ENCODE data around the gene FAIM2. TPM values are rescaled to one million over a fixed set of nuclear protein-coding genes. Genes with fewer than 3 reads are reported as not detected.

The FAIM2 gene
- total RNA-seq, 1 donor from 2014 or later, result 0.18 TPM

DNA sequence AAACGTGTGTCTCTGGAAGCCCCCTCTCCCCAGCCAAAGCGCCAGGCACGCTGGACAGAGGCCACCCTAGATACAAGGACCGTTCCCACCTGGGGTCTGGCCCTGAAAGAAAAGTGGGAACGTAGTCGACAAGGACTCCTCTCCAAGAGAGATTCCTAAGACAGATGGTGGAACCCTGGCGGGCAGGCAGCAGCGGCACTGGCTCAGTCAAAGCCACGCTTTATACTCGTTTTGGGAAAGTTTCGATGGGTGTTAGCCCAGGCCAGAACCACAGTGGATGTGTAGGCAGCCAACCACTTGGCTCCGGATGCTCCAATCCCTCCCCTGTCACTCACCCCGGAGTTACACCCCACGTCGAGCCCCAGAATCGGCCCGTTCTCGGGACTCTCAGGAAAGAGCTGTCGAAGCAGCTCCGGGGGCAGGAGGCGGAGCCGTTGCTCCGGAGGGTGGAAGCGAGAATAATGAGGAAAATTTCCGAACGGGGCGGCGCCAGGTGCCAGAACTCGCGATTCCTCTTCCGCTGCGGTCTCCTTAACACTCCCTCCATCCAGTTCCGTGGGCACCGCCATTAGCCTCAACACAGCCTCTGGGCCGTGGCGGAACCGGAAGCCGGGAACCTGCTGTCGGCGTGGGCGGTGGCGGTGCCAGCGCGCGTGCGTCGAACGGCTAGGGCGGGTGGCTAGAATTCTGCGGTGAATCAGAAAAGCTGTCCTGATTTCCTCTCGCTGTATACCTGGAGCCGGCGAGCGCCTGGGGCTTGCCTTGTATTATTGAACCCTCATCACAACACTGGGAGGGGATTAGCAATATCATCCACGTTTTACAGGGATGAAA, 61.0 kb downstream of the FAIM2 start, which contains the start of gene BCDIN3D:
BCDIN3D (minus strand) TSS at position 588 of the 834 bp plus-strand sequence; CDS start at position 569, 19 bp downstream.
- no peaks in the 10 kb centered on the region for H3K27me3 ChIP-seq (ENCODE audit: insufficient read depth, low read length)
- H3K4me2 ChIP-seq (ENCODE audit: low read length), result peak within 1 kb of the TSS; percentile 100
- peaks cover 11% of the 10 kb centered on the region for H4K20me1 ChIP-seq (ENCODE audit: insufficient read depth, low read length)
- peak within 1 kb of the TSS; percentile 78 for H3K27ac ChIP-seq (ENCODE audit: low read depth, low read length)
- H3K4me1 Mint-ChIP-seq (ENCODE audit: low read depth, unreplicated experiment), result peaks cover 4% of the 10 kb centered on the region
- peak within 1 kb of the TSS; percentile 89 for H3K4me3 Mint-ChIP-seq (ENCODE audit: unreplicated experiment)
- H3K27ac Mint-ChIP-seq (ENCODE audit: unreplicated experiment), result peak within 1 kb of the TSS; percentile 94
- peak within 1 kb of the TSS; percentile 91 for H2AFZ ChIP-seq (ENCODE audit: low read depth, low read length)
- peaks cover 2% of the 10 kb centered on the region for H3K36me3 Mint-ChIP-seq (ENCODE audit: low read depth, unreplicated experiment)
- FAIRE-seq, result no peak
- peak within 1 kb of the TSS; percentile 90 for H3K9ac ChIP-seq (ENCODE audit: low read length)
- no peaks in the 10 kb centered on the region for H3K27me3 Mint-ChIP-seq (ENCODE audit: low read depth, unreplicated experiment)
- no peaks in the 10 kb centered on the region for H3K9me3 Mint-ChIP-seq (ENCODE audit: unreplicated experiment)
- H3K9me3 ChIP-seq (ENCODE audit: insufficient read depth, low read depth, low read length), result no peaks in the 10 kb centered on the region
- TF ChIP-seq CTCF (IDR thresholded peaks at IDR 0.05; ENCODE audit: insufficient read depth, low read depth, low read length) (no peak), EZH2 (IDR thresholded peaks at IDR 0.05; ENCODE audit: insufficient read depth, low read length) (no peak)
- H3K36me3 ChIP-seq (ENCODE audit: insufficient read depth, low read length), result peaks cover 1% of the 10 kb centered on the region
- H3K79me2 ChIP-seq (ENCODE audit: insufficient read depth, low read length), result peaks cover 15% of the 10 kb centered on the region
- DNase-seq (ENCODE audit: low read depth), result peak; percentile 85
- peak within 1 kb of the TSS; percentile 95 for H3K4me3 ChIP-seq (ENCODE audit: insufficient read depth, low read depth, low read length)
- peaks cover 10% of the 10 kb centered on the region for H3K4me1 ChIP-seq (ENCODE audit: insufficient read depth, low read length)

DNA sequence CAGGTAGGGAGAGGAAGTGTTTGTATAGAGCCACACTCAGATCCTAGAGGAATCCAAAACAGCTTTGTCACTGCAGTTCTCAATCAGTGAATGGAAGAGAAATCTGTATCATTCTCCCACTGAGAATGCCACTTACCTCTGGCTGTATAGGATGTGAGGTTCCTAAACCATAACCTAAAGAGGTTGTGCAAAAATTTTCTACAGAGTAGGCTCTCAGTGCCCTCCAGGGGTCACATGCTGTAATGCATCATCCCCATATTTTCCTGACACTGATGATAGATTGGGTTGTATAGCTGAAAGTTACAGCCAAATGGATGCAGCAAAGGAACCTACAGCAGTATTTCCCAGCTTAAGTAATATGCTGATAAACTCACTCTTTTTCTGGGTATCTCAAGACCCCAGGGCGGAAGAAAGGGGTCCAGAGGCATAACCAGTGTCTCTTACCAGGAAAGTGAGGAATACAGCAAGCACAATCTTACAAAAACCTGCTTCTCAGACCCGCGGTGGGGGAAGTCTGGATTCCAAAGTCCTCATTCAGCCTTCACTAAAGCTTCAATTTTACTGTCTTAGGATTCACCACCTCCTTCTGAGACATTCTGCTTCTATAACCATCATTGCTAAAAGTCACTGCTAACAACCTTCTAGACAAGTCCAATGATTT, 64.6 kb downstream of the FAIM2 start:
- DNase-seq (ENCODE audit: low read depth) (no peak), FAIRE-seq (no peak)
- Histone ChIP-seq H3K27me3 (ENCODE audit: insufficient read depth, low read length) (no peaks in the 10 kb centered on the region), H3K4me1 (ENCODE audit: insufficient read depth, low read length) (peaks cover 10% of the 10 kb centered on the region), H2AFZ (ENCODE audit: low read depth, low read length) (no peak overlapping the region), H3K4me3 (ENCODE audit: insufficient read depth, low read depth, low read length) (no peak overlapping the region), H3K4me2 (ENCODE audit: low read length) (no peak overlapping the region), H3K9me3 (ENCODE audit: insufficient read depth, low read depth, low read length) (no peaks in the 10 kb centered on the region), H3K79me2 (ENCODE audit: insufficient read depth, low read length) (peaks cover 15% of the 10 kb centered on the region), H4K20me1 (ENCODE audit: insufficient read depth, low read length) (peaks cover 11% of the 10 kb centered on the region), H3K27ac (ENCODE audit: low read depth, low read length) (no peak overlapping the region), H3K9ac (ENCODE audit: low read length) (no peak overlapping the region), H3K36me3 (ENCODE audit: insufficient read depth, low read length) (peaks cover 3% of the 10 kb centered on the region)
- H3K27ac Mint-ChIP-seq (ENCODE audit: unreplicated experiment), result no peak overlapping the region
- peaks cover 2% of the 10 kb centered on the region for H3K36me3 Mint-ChIP-seq (ENCODE audit: low read depth, unreplicated experiment)
- peaks cover 4% of the 10 kb centered on the region for H3K4me1 Mint-ChIP-seq (ENCODE audit: low read depth, unreplicated experiment)
- TF ChIP-seq EZH2 (IDR thresholded peaks at IDR 0.05; ENCODE audit: insufficient read depth, low read length), result no peak
- peak; percentile 68 for TF ChIP-seq CTCF (IDR thresholded peaks at IDR 0.05; ENCODE audit: insufficient read depth, low read depth, low read length)
- no peak overlapping the region for H3K4me3 Mint-ChIP-seq (ENCODE audit: unreplicated experiment)
- H3K9me3 Mint-ChIP-seq (ENCODE audit: unreplicated experiment), result no peaks in the 10 kb centered on the region
- peaks cover 2% of the 10 kb centered on the region for H3K27me3 Mint-ChIP-seq (ENCODE audit: low read depth, unreplicated experiment)
